K562 (cell line): Measurements from ENCODE around the gene TAF12. TPM values are rescaled to one million over a fixed set of nuclear protein-coding genes. Genes with fewer than 3 reads are reported as not detected.

Experiments
- GATAD2B ChIP-seq: fragments of 450-650 bp; IDR thresholded peaks from 2 replicates; pipeline ENCODE4 v1.6.1; 2017; ENCODE audit warnings: mild to moderate bottlenecking, borderline replicate concordance
- KDM1A ChIP-seq, 2 experiments: fragments of 450-650 bp; IDR thresholded peaks; 2 replicates each; pipeline ENCODE4 v1.6.1; 2016; ENCODE audit warnings: mild to moderate bottlenecking in 2 of 2
- L3MBTL2 ChIP-seq: fragments of 450-650 bp; IDR thresholded peaks from 2 replicates; pipeline ENCODE4 v1.6.1; 2016; ENCODE audit warnings: mild to moderate bottlenecking, moderate library complexity
- LEF1 ChIP-seq: fragments of 450-650 bp; IDR thresholded peaks from 2 replicates; pipeline ENCODE4 v1.6.1; 2016; ENCODE audit warnings: mild to moderate bottlenecking
- MTA1 ChIP-seq: fragments of 450-650 bp; IDR thresholded peaks from 2 replicates; pipeline ENCODE4 v1.6.1; 2017; ENCODE audit warnings: borderline replicate concordance
- MYNN ChIP-seq, 2 experiments: sonication (generic); formaldehyde crosslinking in 1 of 2; IDR thresholded peaks; 2 replicates each; pipeline versions ENCODE4 v1.5.0 to v1.6.1; 2016 to 2020; ENCODE audit warnings: antibody characterized with exemption in 1 of 2, missing genetic modification reagents in 1 of 2
- NR0B1 ChIP-seq: fragments of 450-650 bp; IDR thresholded peaks from one replicate; pipeline ENCODE4 v1.6.1; 2018; ENCODE audit warnings: mild to moderate bottlenecking, moderate library complexity; ENCODE audit not compliant: partially characterized antibody
- PATZ1 ChIP-seq: fragments of 250-450 bp; sonication (Bioruptor Pico); IDR thresholded peaks from 2 replicates; pipeline ENCODE4 v1.5.0; 2020; ENCODE audit warnings: mild to moderate bottlenecking, borderline replicate concordance
- SREBF1 ChIP-seq: fragments of 150-350 bp; IDR thresholded peaks from 2 replicates; pipeline ENCODE4 v1.6.1; 2014; ENCODE audit warnings: antibody characterized with exemption, low read depth, low read length, borderline replicate concordance
- SREBF2 ChIP-seq: sonication (generic); formaldehyde crosslinking; IDR thresholded peaks from 2 replicates; pipeline ENCODE4 v1.4.0; 2020; ENCODE audit warnings: mild to moderate bottlenecking, missing genetic modification reagents
- TAF7 ChIP-seq: fragments of 450-650 bp; IDR thresholded peaks from 2 replicates; pipeline ENCODE4 v1.6.1; 2016; ENCODE audit warnings: missing genetic modification characterization, missing compliant biosample characterization
- TEAD2 ChIP-seq: fragments of 450-650 bp; IDR thresholded peaks from 2 replicates; pipeline ENCODE4 v1.6.1; 2016; ENCODE audit warnings: missing genetic modification characterization, control low read depth, missing compliant biosample characterization
- ZBTB17 ChIP-seq: fragments of 450-650 bp; formaldehyde crosslinking; IDR thresholded peaks from 2 replicates; pipeline ENCODE4 v1.4.0; 2020; ENCODE audit warnings: mild to moderate bottlenecking
- ZEB2 ChIP-seq: fragments of 450-650 bp; IDR thresholded peaks from 2 replicates; pipeline ENCODE4 v1.6.1; 2016
- ZNF324 ChIP-seq: fragments of 250-450 bp; sonication (Bioruptor Pico); IDR thresholded peaks from 2 replicates; pipeline ENCODE4 v1.4.0; 2020; ENCODE audit warnings: mild to moderate bottlenecking
- ZNF584 ChIP-seq: fragments of 200-800 bp; sonication (Bioruptor generic); IDR thresholded peaks from 2 replicates; pipeline ENCODE4 v1.6.1; 2016; ENCODE audit warnings: low read depth, mild to moderate bottlenecking, missing genetic modification characterization, missing compliant biosample characterization
- ZNF586 ChIP-seq: fragments of 450-650 bp; formaldehyde crosslinking; conservative IDR thresholded peaks from 2 replicates; pipeline ENCODE4 v1.4.0; 2020; ENCODE audit warnings: mild to moderate bottlenecking, moderate library complexity
- polyA plus RNA-seq, 8 experiments: library from polyadenylated mRNA; depleted of rRNA in 4 of 8; stranded (reverse) in 5 of 8; unstranded in 3 of 8; fragments of >200 nt; fragmentation: Nextera tagmentation in 2 of 8; fragmentation: Illumina TruSeq in 1 of 8; extraction: Ambion mirVana in 2 of 8; extraction: Trizol in 1 of 8; gene quantifications; 2 replicates each; pipeline versions ENCODE4 v1.2.1 to v1.2.3, GENCODE V29; 2011 to 2014; ENCODE audit warnings: inconsistent platforms in 1 of 8, missing spikeins in 1 of 8
- total RNA-seq, 7 experiments: library from RNA; depleted of rRNA in 6 of 7; stranded (reverse); fragments of >200 nt in 6 of 7; fragmentation: Illumina TruSeq in 2 of 7; extraction: Trizol in 2 of 7; gene quantifications; 2 replicates each; pipeline versions ENCODE4 v1.2.1 to v1.2.3, GENCODE V29; 2011 to 2021; ENCODE audit warnings: low replicate concordance in 1 of 7
- TF ChIP-seq, protein P1 (sequence below): fragments of 250-450 bp; sonication (Bioruptor Pico); IDR thresholded peaks from 2 replicates; pipeline ENCODE4 v1.8.0; 2022; ENCODE audit warnings: inconsistent platforms, mild to moderate bottlenecking, moderate library complexity, borderline replicate concordance
- TF ChIP-seq, protein P2 (sequence below): sonication (generic); formaldehyde crosslinking; IDR thresholded peaks from 2 replicates; pipeline ENCODE4 v1.8.0; 2022; ENCODE audit warnings: missing genetic modification reagents, mild to moderate bottlenecking, borderline replicate concordance
- TF ChIP-seq, protein P3 (sequence below): sonication (generic); formaldehyde crosslinking; IDR thresholded peaks from 2 replicates; pipeline ENCODE4 v1.8.1; 2023; ENCODE audit warnings: mild to moderate bottlenecking, missing genetic modification reagents
- TF ChIP-seq, protein P4 (sequence below): IDR thresholded peaks from 2 replicates; pipeline ENCODE4 v1.6.1; 2012; ENCODE audit warnings: low read depth, low read length, improper control_type of control experiment, borderline replicate concordance

The TAF12 gene
- total and polyA plus RNA-seq, 9 of the 15 experiments (the other 6 are each of a cell fraction or from before 2014, with no cell fraction given): 31.6 to 89.0 (median 50.5) TPM

GRCh38 chr1:28582248-28582615, 60.6 kb downstream of the TAF12 start (continued):
- TF ChIP-seq, protein P1, sequence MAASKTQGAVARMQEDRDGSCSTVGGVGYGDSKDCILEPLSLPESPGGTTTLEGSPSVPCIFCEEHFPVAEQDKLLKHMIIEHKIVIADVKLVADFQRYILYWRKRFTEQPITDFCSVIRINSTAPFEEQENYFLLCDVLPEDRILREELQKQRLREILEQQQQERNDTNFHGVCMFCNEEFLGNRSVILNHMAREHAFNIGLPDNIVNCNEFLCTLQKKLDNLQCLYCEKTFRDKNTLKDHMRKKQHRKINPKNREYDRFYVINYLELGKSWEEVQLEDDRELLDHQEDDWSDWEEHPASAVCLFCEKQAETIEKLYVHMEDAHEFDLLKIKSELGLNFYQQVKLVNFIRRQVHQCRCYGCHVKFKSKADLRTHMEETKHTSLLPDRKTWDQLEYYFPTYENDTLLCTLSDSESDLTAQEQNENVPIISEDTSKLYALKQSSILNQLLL: no peak
- TF ChIP-seq MTA1: peak; percentile 11; the same call in 1 of the 2 replicates
- peak; percentile 17; the same call in 1 of the 2 replicates for TF ChIP-seq L3MBTL2
- no peak for TF ChIP-seq SREBF2 (CRISPR knock-in tag)
- TF ChIP-seq NR0B1: no peak
- 0 out of 2 replicates have a peak, but pooled peaks have one; percentile 2 for TF ChIP-seq ZNF584 (CRISPR knock-in tag)
- TF ChIP-seq TAF7: no peak
- TF ChIP-seq SREBF1: no peak
- no peak; the same call in 1 of the 2 replicates for TF ChIP-seq ZBTB17 (CRISPR knock-in tag)
- TF ChIP-seq ZEB2: no peak
- TF ChIP-seq GATAD2B: peak; percentile 49; the same call in 1 of the 2 replicates
- no peak for TF ChIP-seq ZNF586 (CRISPR knock-in tag)
- TF ChIP-seq MYNN (IDR thresholded peaks at IDR 0.05): no peak
- TF ChIP-seq MYNN (CRISPR knock-in tag; IDR thresholded peaks at IDR 0.05): no peak
- peak in 1 of 2 experiments; percentile 13; a peak in 1 of 4 replicates for TF ChIP-seq KDM1A (IDR thresholded peaks at IDR 0.05)
- no peak for TF ChIP-seq ZNF324
- no peak for TF ChIP-seq TEAD2 (tag)
- no peak for TF ChIP-seq LEF1
- TF ChIP-seq, protein P2, sequence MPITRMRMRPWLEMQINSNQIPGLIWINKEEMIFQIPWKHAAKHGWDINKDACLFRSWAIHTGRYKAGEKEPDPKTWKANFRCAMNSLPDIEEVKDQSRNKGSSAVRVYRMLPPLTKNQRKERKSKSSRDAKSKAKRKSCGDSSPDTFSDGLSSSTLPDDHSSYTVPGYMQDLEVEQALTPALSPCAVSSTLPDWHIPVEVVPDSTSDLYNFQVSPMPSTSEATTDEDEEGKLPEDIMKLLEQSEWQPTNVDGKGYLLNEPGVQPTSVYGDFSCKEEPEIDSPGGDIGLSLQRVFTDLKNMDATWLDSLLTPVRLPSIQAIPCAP (CRISPR knock-in tag): no peak
- no peak for TF ChIP-seq PATZ1 (CRISPR knock-in tag)
- TF ChIP-seq, protein P3, sequence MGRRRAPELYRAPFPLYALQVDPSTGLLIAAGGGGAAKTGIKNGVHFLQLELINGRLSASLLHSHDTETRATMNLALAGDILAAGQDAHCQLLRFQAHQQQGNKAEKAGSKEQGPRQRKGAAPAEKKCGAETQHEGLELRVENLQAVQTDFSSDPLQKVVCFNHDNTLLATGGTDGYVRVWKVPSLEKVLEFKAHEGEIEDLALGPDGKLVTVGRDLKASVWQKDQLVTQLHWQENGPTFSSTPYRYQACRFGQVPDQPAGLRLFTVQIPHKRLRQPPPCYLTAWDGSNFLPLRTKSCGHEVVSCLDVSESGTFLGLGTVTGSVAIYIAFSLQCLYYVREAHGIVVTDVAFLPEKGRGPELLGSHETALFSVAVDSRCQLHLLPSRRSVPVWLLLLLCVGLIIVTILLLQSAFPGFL (CRISPR knock-in tag): 0 out of 2 replicates have a peak, but pooled peaks have one; percentile 86
- TF ChIP-seq, protein P4, sequence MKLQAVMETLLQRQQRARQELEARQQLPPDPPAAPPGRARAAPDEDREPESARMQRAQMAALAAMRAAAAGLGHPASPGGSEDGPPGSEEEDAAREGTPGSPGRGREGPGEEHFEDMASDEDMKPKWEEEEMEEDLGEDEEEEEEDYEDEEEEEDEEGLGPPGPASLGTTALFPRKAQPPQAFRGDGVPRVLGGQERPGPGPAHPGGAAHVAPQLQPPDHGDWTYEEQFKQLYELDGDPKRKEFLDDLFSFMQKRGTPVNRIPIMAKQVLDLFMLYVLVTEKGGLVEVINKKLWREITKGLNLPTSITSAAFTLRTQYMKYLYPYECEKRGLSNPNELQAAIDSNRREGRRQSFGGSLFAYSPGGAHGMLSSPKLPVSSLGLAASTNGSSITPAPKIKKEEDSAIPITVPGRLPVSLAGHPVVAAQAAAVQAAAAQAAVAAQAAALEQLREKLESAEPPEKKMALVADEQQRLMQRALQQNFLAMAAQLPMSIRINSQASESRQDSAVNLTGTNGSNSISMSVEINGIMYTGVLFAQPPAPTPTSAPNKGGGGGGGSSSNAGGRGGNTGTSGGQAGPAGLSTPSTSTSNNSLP: no peak
